Anterior cingulate cortex (tissue), 58 donors: ENCODE measurements around the gene TTC32.

Experiments used
- DNase-seq, 58 donors: peaks; one replicate each; lab custom pipeline; 2025; lab: John Stamatoyannopoulos, UW

The TTC32 gene

GRCh38 chr2:19854596-19855541 lies 46.9 kb downstream of the TTC32 start:
- DNase-seq: no peak

GRCh38 chr2:19851116-19851695 lies 50.6 kb downstream of the TTC32 start:
- no peak for DNase-seq

- no peak for DNase-seq
These were observed 51.4 kb downstream of the TTC32 start for GRCh38 chr2:19850056-19851050.

GRCh38 chr2:19848952-19849351 lies 52.8 kb downstream of the TTC32 start:
- DNase-seq: no peak

GRCh38 chr2:19848029-19848750 lies 53.6 kb downstream of the TTC32 start:
- DNase-seq: no peak

- DNase-seq: no peak
These were observed 54.3 kb downstream of the TTC32 start for GRCh38 chr2:19847486-19847885.
